GM18861 (cell line): ENCODE measurements around the gene PMAIP1.
A peak's percentile ranks its signal among the peaks of the same experiment; 100 is the strongest.

ENCODE experiments used
- ATAC-seq: cut with Tn5 transposase; IDR thresholded peaks from one replicate; pipeline ENCODE4 v1.9.1; 2021; ENCODE audit not compliant: unreplicated experiment

The PMAIP1 gene

GRCh38 chr18:59911600-59911999, 11.8 kb downstream of the PMAIP1 start:
- ATAC-seq: no peak

GRCh38 chr18:59912007-59912550, 12.3 kb downstream of the PMAIP1 start:
- ATAC-seq: no peak

GRCh38 chr18:59915606-59916005, 15.8 kb downstream of the PMAIP1 start:
- no peak for ATAC-seq

- no peak for ATAC-seq
Observed at GRCh38 chr18:59916746-59917145, 16.9 kb downstream of the PMAIP1 start.

GRCh38 chr18:59917422-59917821, 17.6 kb downstream of the PMAIP1 start:
- ATAC-seq: no peak

GRCh38 chr18:59918320-59918755, 18.5 kb downstream of the PMAIP1 start:
- peak; percentile 53 for ATAC-seq

GRCh38 chr18:59918997-59919396, 19.2 kb downstream of the PMAIP1 start:
- ATAC-seq: no peak

- peak; percentile 42 for ATAC-seq
Observed at GRCh38 chr18:59921384-59921891, 21.6 kb downstream of the PMAIP1 start.

GRCh38 chr18:59923539-59924196, 23.9 kb downstream of the PMAIP1 start:
- peak; percentile 33 for ATAC-seq

- ATAC-seq: no peak
Observed at GRCh38 chr18:59926131-59926530, 26.3 kb downstream of the PMAIP1 start.

GRCh38 chr18:59927246-59927825, 27.5 kb downstream of the PMAIP1 start:
- peak; percentile 68 for ATAC-seq

GRCh38 chr18:59928201-59928600, 28.4 kb downstream of the PMAIP1 start:
- no peak for ATAC-seq

- no peak for ATAC-seq
Observed at GRCh38 chr18:59929621-59930295, 30.0 kb downstream of the PMAIP1 start.

- ATAC-seq: no peak
Observed at GRCh38 chr18:59932401-59932800, 32.6 kb downstream of the PMAIP1 start.

GRCh38 chr18:59938676-59939075, 38.9 kb downstream of the PMAIP1 start:
- no peak for ATAC-seq

GRCh38 chr18:59939127-59939526, 39.3 kb downstream of the PMAIP1 start:
- no peak for ATAC-seq

GRCh38 chr18:59940068-59940467, 40.3 kb downstream of the PMAIP1 start:
- ATAC-seq: no peak

- no peak for ATAC-seq
Observed at GRCh38 chr18:59941331-59941730, 41.5 kb downstream of the PMAIP1 start.

GRCh38 chr18:59942601-59943000, 42.8 kb downstream of the PMAIP1 start:
- no peak for ATAC-seq

GRCh38 chr18:59945544-59945943, 45.7 kb downstream of the PMAIP1 start:
- ATAC-seq: no peak

GRCh38 chr18:59950215-59950944, 50.6 kb downstream of the PMAIP1 start:
- ATAC-seq: peak; percentile 35
